ENCODE measurements around the gene CAMTA1.

GRCh38 chr1:7432102-7432899, 647.0 kb downstream of the CAMTA1 start:
- TF ChIP-seq CTCF (IDR thresholded peaks at IDR 0.05), result no peak
- no peak for TF ChIP-seq POLR2AphosphoS5 (IDR thresholded peaks at IDR 0.05; ENCODE audit: insufficient read depth in 1 of 2, low read depth in 1 of 2)
